Measurements from ENCODE around the gene VWA8.
A peak's percentile ranks its signal among the peaks of the same experiment; 100 is the strongest.
"Not testable (repeated sequence)": the region's sequence is repeated elsewhere in the genome, so short reads cannot be mapped to it uniquely, and the experiment has no call there.

The VWA8 gene

GRCh38 chr13:41916173-41916954 lies 44.5 kb downstream of the VWA8 start:
- H3K27ac ChIP-seq (ENCODE audit: low read depth, low read length): no peak overlapping the region

GRCh38 chr13:41915081-41915480 lies 45.8 kb downstream of the VWA8 start:
- Histone ChIP-seq H3K4me3 (ENCODE audit: low read depth in 1 of 5, low read length in 5 of 5) (no peak overlapping the region), H3K27me3 (ENCODE audit: control insufficient read depth in 5 of 5, insufficient read depth in 4 of 5, low read length in 5 of 5) (no peaks in the 10 kb centered on the region), H3K4me1 (ENCODE audit: control insufficient read depth in 5 of 5, insufficient read depth in 5 of 5, low read length in 5 of 5) (peaks cover 0 to 11% (median 5%) of the 10 kb centered on the region in 5 donors), H3K36me3 (ENCODE audit: control insufficient read depth in 5 of 5, insufficient read depth in 5 of 5, low read length in 5 of 5) (no peaks in the 10 kb centered on the region), H3K27ac (ENCODE audit: low read depth, low read length) (no peak overlapping the region), H3K9ac (ENCODE audit: low read length in 5 of 5) (no peak overlapping the region), H3K9me3 (ENCODE audit: control insufficient read depth in 5 of 5, low read length in 5 of 5) (no peaks in the 10 kb centered on the region)

More at GRCh38 chr13:41916173-41916954, 44.5 kb downstream of the VWA8 start:
- Histone ChIP-seq H3K4me1 (ENCODE audit: control insufficient read depth in 5 of 5, insufficient read depth in 5 of 5, low read length in 5 of 5) (peaks cover 0 to 11% (median 5%) of the 10 kb centered on the region in 5 donors), H3K9ac (ENCODE audit: low read length in 5 of 5) (peak overlapping the region in 1 of 5 donors; percentile 5), H3K9me3 (ENCODE audit: control insufficient read depth in 5 of 5, low read length in 5 of 5) (no peaks in the 10 kb centered on the region), H3K4me3 (ENCODE audit: low read depth in 1 of 5, low read length in 5 of 5) (no peak overlapping the region), H3K27me3 (ENCODE audit: control insufficient read depth in 5 of 5, insufficient read depth in 4 of 5, low read length in 5 of 5) (no peaks in the 10 kb centered on the region), H3K36me3 (ENCODE audit: control insufficient read depth in 5 of 5, insufficient read depth in 5 of 5, low read length in 5 of 5) (no peaks in the 10 kb centered on the region)

- Histone ChIP-seq H3K27ac (ENCODE audit: low read depth, low read length) (no peak overlapping the region), H3K4me1 (ENCODE audit: control insufficient read depth in 5 of 5, insufficient read depth in 5 of 5, low read length in 5 of 5) (peaks cover 0 to 11% (median 5%) of the 10 kb centered on the region in 5 donors), H3K36me3 (ENCODE audit: control insufficient read depth in 5 of 5, insufficient read depth in 5 of 5, low read length in 5 of 5) (no peaks in the 10 kb centered on the region), H3K27me3 (ENCODE audit: control insufficient read depth in 5 of 5, insufficient read depth in 4 of 5, low read length in 5 of 5) (no peaks in the 10 kb centered on the region), H3K9me3 (ENCODE audit: control insufficient read depth in 5 of 5, low read length in 5 of 5) (no peaks in the 10 kb centered on the region), H3K9ac (ENCODE audit: low read length in 5 of 5) (no peak overlapping the region), H3K4me3 (ENCODE audit: low read depth in 1 of 5, low read length in 5 of 5) (no peak overlapping the region)
Measured at GRCh38 chr13:41914552-41914951, 46.4 kb downstream of the VWA8 start.

- Histone ChIP-seq H3K4me3 (ENCODE audit: low read depth in 1 of 5, low read length in 5 of 5) (no peak overlapping the region), H3K36me3 (ENCODE audit: control insufficient read depth in 5 of 5, insufficient read depth in 5 of 5, low read length in 5 of 5) (peaks cover 0 to 17% (median 3%) of the 10 kb centered on the region in 5 donors), H3K9ac (ENCODE audit: low read length in 5 of 5) (no peak overlapping the region), H3K27me3 (ENCODE audit: control insufficient read depth in 5 of 5, insufficient read depth in 4 of 5, low read length in 5 of 5) (no peaks in the 10 kb centered on the region), H3K4me1 (ENCODE audit: control insufficient read depth in 5 of 5, insufficient read depth in 5 of 5, low read length in 5 of 5) (peaks cover 0 to 4% (median 0%) of the 10 kb centered on the region in 5 donors), H3K27ac (ENCODE audit: low read depth, low read length) (no peak overlapping the region), H3K9me3 (ENCODE audit: control insufficient read depth in 5 of 5, low read length in 5 of 5) (no peaks in the 10 kb centered on the region)
Measured at GRCh38 chr13:41909506-41909905, 51.4 kb downstream of the VWA8 start.

GRCh38 chr13:41905600-41906254 lies 55.2 kb downstream of the VWA8 start:
- Histone ChIP-seq H3K9me3 (ENCODE audit: control insufficient read depth in 5 of 5, low read length in 5 of 5) (no peaks in the 10 kb centered on the region), H3K27ac (ENCODE audit: low read depth, low read length) (no peak overlapping the region), H3K27me3 (ENCODE audit: control insufficient read depth in 5 of 5, insufficient read depth in 4 of 5, low read length in 5 of 5) (no peaks in the 10 kb centered on the region), H3K4me1 (ENCODE audit: control insufficient read depth in 5 of 5, insufficient read depth in 5 of 5, low read length in 5 of 5) (peaks cover 0 to 2% (median 0%) of the 10 kb centered on the region in 5 donors), H3K36me3 (ENCODE audit: control insufficient read depth in 5 of 5, insufficient read depth in 5 of 5, low read length in 5 of 5) (peaks cover 0 to 17% (median 9%) of the 10 kb centered on the region in 5 donors), H3K9ac (ENCODE audit: low read length in 5 of 5) (no peak overlapping the region), H3K4me3 (ENCODE audit: low read depth in 1 of 5, low read length in 5 of 5) (no peak overlapping the region)

GRCh38 chr13:41900918-41901317 lies 60.0 kb downstream of the VWA8 start:
- Histone ChIP-seq H3K9ac (ENCODE audit: low read length in 5 of 5) (no peak overlapping the region), H3K4me3 (ENCODE audit: low read depth in 1 of 5, low read length in 5 of 5) (no peak overlapping the region), H3K36me3 (ENCODE audit: control insufficient read depth in 5 of 5, insufficient read depth in 5 of 5, low read length in 5 of 5) (peaks cover 0 to 6% (median 0%) of the 10 kb centered on the region in 5 donors), H3K9me3 (ENCODE audit: control insufficient read depth in 5 of 5, low read length in 5 of 5) (no peaks in the 10 kb centered on the region), H3K4me1 (ENCODE audit: control insufficient read depth in 5 of 5, insufficient read depth in 5 of 5, low read length in 5 of 5) (peaks cover 0 to 2% (median 0%) of the 10 kb centered on the region in 5 donors), H3K27me3 (ENCODE audit: control insufficient read depth in 5 of 5, insufficient read depth in 4 of 5, low read length in 5 of 5) (no peaks in the 10 kb centered on the region), H3K27ac (ENCODE audit: low read depth, low read length) (no peak overlapping the region)

- not testable (repeated sequence) for H3K9ac ChIP-seq (ENCODE audit: low read length in 5 of 5); H3K9me3 ChIP-seq (ENCODE audit: control insufficient read depth in 5 of 5, low read length in 5 of 5); H3K4me3 ChIP-seq (ENCODE audit: low read depth in 1 of 5, low read length in 5 of 5); H3K27me3 ChIP-seq (ENCODE audit: control insufficient read depth in 5 of 5, insufficient read depth in 4 of 5, low read length in 5 of 5); H3K27ac ChIP-seq (ENCODE audit: low read depth, low read length); H3K4me1 ChIP-seq (ENCODE audit: control insufficient read depth in 5 of 5, insufficient read depth in 5 of 5, low read length in 5 of 5); H3K36me3 ChIP-seq (ENCODE audit: control insufficient read depth in 5 of 5, insufficient read depth in 5 of 5, low read length in 5 of 5)
Measured at GRCh38 chr13:41898411-41898810, 62.5 kb downstream of the VWA8 start.

GRCh38 chr13:41897126-41897525 lies 63.8 kb downstream of the VWA8 start:
- no peak overlapping the region for H3K9ac ChIP-seq (ENCODE audit: low read length in 5 of 5)
- no peak overlapping the region for H3K27ac ChIP-seq (ENCODE audit: low read depth, low read length)
- no peaks in the 10 kb centered on the region for H3K4me1 ChIP-seq (ENCODE audit: control insufficient read depth in 5 of 5, insufficient read depth in 5 of 5, low read length in 5 of 5)
- H3K36me3 ChIP-seq (ENCODE audit: control insufficient read depth in 5 of 5, insufficient read depth in 5 of 5, low read length in 5 of 5): no peaks in the 10 kb centered on the region
- H3K4me3 ChIP-seq (ENCODE audit: low read depth in 1 of 5, low read length in 5 of 5): no peak overlapping the region
- H3K27me3 ChIP-seq (ENCODE audit: control insufficient read depth in 5 of 5, insufficient read depth in 4 of 5, low read length in 5 of 5): no peaks in the 10 kb centered on the region
- no peaks in the 10 kb centered on the region for H3K9me3 ChIP-seq (ENCODE audit: control insufficient read depth in 5 of 5, low read length in 5 of 5)

- Histone ChIP-seq H3K4me1 (ENCODE audit: control insufficient read depth in 5 of 5, insufficient read depth in 5 of 5, low read length in 5 of 5) (no peaks in the 10 kb centered on the region), H3K4me3 (ENCODE audit: low read depth in 1 of 5, low read length in 5 of 5) (no peak overlapping the region), H3K9ac (ENCODE audit: low read length in 5 of 5) (no peak overlapping the region), H3K27me3 (ENCODE audit: control insufficient read depth in 5 of 5, insufficient read depth in 4 of 5, low read length in 5 of 5) (no peaks in the 10 kb centered on the region), H3K27ac (ENCODE audit: low read depth, low read length) (no peak overlapping the region), H3K36me3 (ENCODE audit: control insufficient read depth in 5 of 5, insufficient read depth in 5 of 5, low read length in 5 of 5) (peaks cover 0 to 8% (median 4%) of the 10 kb centered on the region in 5 donors), H3K9me3 (ENCODE audit: control insufficient read depth in 5 of 5, low read length in 5 of 5) (no peaks in the 10 kb centered on the region)
Measured at GRCh38 chr13:41895478-41895877, 65.4 kb downstream of the VWA8 start.

GRCh38 chr13:41891119-41891518 lies 69.8 kb downstream of the VWA8 start:
- no peak overlapping the region for H3K27ac ChIP-seq (ENCODE audit: low read depth, low read length)

More at GRCh38 chr13:41891119-41891518, 69.8 kb downstream of the VWA8 start:
- H3K4me1 ChIP-seq (ENCODE audit: control insufficient read depth in 5 of 5, insufficient read depth in 5 of 5, low read length in 5 of 5): peaks cover 0 to 7% (median 0%) of the 10 kb centered on the region in 5 donors
- no peaks in the 10 kb centered on the region for H3K27me3 ChIP-seq (ENCODE audit: control insufficient read depth in 5 of 5, insufficient read depth in 4 of 5, low read length in 5 of 5)
- no peak overlapping the region for H3K4me3 ChIP-seq (ENCODE audit: low read depth in 1 of 5, low read length in 5 of 5)
- no peak overlapping the region for H3K9ac ChIP-seq (ENCODE audit: low read length in 5 of 5)
- peaks cover 0 to 14% (median 10%) of the 10 kb centered on the region in 5 donors for H3K36me3 ChIP-seq (ENCODE audit: control insufficient read depth in 5 of 5, insufficient read depth in 5 of 5, low read length in 5 of 5)
- H3K9me3 ChIP-seq (ENCODE audit: control insufficient read depth in 5 of 5, low read length in 5 of 5): no peaks in the 10 kb centered on the region

All from subcutaneous abdominal adipose tissue (tissue), 5 donors.